ENCODE data around the gene LOXL1.

DNA sequence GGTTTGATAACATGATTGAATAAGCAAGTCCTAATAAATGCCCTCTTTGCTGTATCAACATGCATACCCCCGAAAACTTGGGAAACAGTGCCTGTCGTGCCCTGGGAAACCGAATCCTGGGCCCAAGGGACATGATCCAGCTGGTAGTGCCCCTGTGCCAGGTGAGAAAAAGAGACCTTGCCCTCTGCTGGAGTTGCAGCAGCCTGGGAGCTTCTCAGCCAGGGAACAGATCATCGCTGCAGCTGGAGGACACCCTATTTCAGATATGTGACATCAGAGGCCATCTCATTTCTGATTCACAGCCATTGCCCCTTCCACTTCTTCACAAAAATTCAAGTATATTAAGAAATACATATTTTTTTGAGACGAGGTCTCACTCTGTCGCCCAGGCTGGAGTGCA, 33.5 kb downstream of the LOXL1 start:
- TF ChIP-seq, protein P1, sequence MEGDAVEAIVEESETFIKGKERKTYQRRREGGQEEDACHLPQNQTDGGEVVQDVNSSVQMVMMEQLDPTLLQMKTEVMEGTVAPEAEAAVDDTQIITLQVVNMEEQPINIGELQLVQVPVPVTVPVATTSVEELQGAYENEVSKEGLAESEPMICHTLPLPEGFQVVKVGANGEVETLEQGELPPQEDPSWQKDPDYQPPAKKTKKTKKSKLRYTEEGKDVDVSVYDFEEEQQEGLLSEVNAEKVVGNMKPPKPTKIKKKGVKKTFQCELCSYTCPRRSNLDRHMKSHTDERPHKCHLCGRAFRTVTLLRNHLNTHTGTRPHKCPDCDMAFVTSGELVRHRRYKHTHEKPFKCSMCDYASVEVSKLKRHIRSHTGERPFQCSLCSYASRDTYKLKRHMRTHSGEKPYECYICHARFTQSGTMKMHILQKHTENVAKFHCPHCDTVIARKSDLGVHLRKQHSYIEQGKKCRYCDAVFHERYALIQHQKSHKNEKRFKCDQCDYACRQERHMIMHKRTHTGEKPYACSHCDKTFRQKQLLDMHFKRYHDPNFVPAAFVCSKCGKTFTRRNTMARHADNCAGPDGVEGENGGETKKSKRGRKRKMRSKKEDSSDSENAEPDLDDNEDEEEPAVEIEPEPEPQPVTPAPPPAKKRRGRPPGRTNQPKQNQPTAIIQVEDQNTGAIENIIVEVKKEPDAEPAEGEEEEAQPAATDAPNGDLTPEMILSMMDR (IDR thresholded peaks at IDR 0.05), result no peak
- no peak for TF ChIP-seq POLR2A (IDR thresholded peaks at IDR 0.05)

Measured in heart left ventricle (tissue), 13 donors.